Transverse colon (tissue), 4 donors: ENCODE data around the gene DISP3.

Source experiments
- EP300 ChIP-seq: sonication (generic); formaldehyde crosslinking; IDR thresholded peaks from one replicate; pipeline ENCODE4 v1.6.1; 2017; ENCODE audit warnings: antibody characterized with exemption, low read depth
- POLR2A ChIP-seq: fragments of 450-650 bp; IDR thresholded peaks from one replicate; pipeline ENCODE4 v1.6.1; 2016; ENCODE audit warnings: antibody characterized with exemption, mild to moderate bottlenecking, moderate library complexity
- POLR2AphosphoS5 ChIP-seq, 3 donors: sonication (generic); formaldehyde crosslinking; IDR thresholded peaks; one replicate each; pipeline ENCODE4 v1.6.1; 2016; ENCODE audit warnings: antibody characterized with exemption in 3 of 3
- TF ChIP-seq, protein P1 (sequence below), 5 experiments: fragments of 200-600 bp in 3 of 5; fragments of 450-650 bp in 2 of 5; sonication (generic) in 3 of 5; IDR thresholded peaks; 1 replicate in 2 of 5; 2 replicates in 3 of 5; pipeline ENCODE4 v1.5.1; 2016 to 2017; ENCODE audit warnings: antibody characterized with exemption in 5 of 5, inconsistent platforms in 3 of 5, mild to moderate bottlenecking in 2 of 5, moderate library complexity in 1 of 5

DNA sequence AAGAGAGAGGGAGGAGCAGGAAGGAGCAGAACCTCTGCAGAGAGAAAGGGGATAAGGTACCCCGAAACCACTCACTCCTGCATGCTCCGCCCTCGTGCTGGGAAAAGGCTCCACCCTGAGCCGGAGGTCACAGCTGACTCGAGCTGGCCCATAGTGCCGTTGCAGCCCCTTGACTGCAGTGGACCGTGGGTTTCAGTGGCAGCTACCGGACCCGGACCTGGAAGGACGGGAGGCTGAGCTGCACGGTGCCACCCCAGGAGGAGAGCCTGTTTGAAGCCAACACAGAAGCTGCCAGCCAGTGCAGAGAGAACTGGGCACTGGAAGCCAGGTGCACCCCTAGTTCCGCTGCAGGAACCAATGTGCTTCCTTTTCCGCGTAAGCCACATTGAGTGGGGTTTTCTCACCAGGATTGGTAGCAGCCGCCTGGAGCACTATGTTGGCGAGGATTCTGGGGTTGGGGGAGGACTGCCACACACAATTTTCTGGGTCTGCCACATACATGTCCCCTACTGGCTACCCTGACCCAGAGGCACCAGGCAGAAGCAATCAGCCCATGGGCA is 91.9 kb downstream of the DISP3 start:
- TF ChIP-seq, protein P1, sequence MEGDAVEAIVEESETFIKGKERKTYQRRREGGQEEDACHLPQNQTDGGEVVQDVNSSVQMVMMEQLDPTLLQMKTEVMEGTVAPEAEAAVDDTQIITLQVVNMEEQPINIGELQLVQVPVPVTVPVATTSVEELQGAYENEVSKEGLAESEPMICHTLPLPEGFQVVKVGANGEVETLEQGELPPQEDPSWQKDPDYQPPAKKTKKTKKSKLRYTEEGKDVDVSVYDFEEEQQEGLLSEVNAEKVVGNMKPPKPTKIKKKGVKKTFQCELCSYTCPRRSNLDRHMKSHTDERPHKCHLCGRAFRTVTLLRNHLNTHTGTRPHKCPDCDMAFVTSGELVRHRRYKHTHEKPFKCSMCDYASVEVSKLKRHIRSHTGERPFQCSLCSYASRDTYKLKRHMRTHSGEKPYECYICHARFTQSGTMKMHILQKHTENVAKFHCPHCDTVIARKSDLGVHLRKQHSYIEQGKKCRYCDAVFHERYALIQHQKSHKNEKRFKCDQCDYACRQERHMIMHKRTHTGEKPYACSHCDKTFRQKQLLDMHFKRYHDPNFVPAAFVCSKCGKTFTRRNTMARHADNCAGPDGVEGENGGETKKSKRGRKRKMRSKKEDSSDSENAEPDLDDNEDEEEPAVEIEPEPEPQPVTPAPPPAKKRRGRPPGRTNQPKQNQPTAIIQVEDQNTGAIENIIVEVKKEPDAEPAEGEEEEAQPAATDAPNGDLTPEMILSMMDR (IDR thresholded peaks at IDR 0.05) = no peak
- no peak for TF ChIP-seq EP300
- no peak for TF ChIP-seq POLR2AphosphoS5 (IDR thresholded peaks at IDR 0.05)
- TF ChIP-seq POLR2A = no peak
